HEK293 (cell line): Measurements from ENCODE around the gene B3GLCT.

ENCODE experiments used
- CTCF ChIA-PET: fragments of 350-600 bp; formaldehyde crosslinking; extraction: SDS; loops from one replicate; lab custom pipeline; 2021; ENCODE audit warnings: antibody characterized with exemption; lab: Yijun Ruan, JAX
- POLR2A ChIA-PET: fragments of 300-600 bp; formaldehyde crosslinking; extraction: SDS; loops from one replicate; lab custom pipeline; 2020; ENCODE audit warnings: antibody characterized with exemption, inconsistent platforms; lab: Yijun Ruan, JAX
- H3K27ac ChIP-seq: fragments of 200-500 bp; sonication (Bioruptor generic); 2 replicates; pipeline ENCODE4 v1.5.1; 2014; ENCODE audit warnings: low read depth, low read length, control low read depth, inconsistent platforms; ENCODE audit errors: extremely low read depth
- H3K36me3 ChIP-seq, 2 experiments: fragments of 200-500 bp in 1 of 2; sonication (Bioruptor generic) in 1 of 2; 1 replicate in 1 of 2; 2 replicates in 1 of 2; pipeline ENCODE4 v1.5.1; 2014 to 2017; ENCODE audit warnings: inconsistent platforms in 2 of 2, low read length in 2 of 2; ENCODE audit not compliant: control insufficient read depth in 2 of 2, insufficient read depth in 1 of 2
- H3K4me1 ChIP-seq: fragments of 200-500 bp; sonication (Bioruptor generic); 2 replicates; pipeline ENCODE4 v1.5.1; 2014; ENCODE audit warnings: mild to moderate bottlenecking, low read length, inconsistent platforms; ENCODE audit not compliant: control insufficient read depth, insufficient read depth
- H3K4me3 ChIP-seq: 2 replicates; pipeline ENCODE4 v1.5.1; 2011; ENCODE audit warnings: low read depth, mild to moderate bottlenecking, control low read depth, low read length, moderate library complexity
- H3K9me3 ChIP-seq: fragments of 200-500 bp; sonication (Bioruptor generic); 2 replicates; pipeline ENCODE4 v1.5.1; 2014; ENCODE audit warnings: low read depth, low read length, inconsistent platforms; ENCODE audit not compliant: control insufficient read depth, insufficient read depth
- GLI4 ChIP-seq: fragments of 450-650 bp; formaldehyde crosslinking; IDR thresholded peaks from 2 replicates; pipeline ENCODE4 v1.5.1; 2016; ENCODE audit warnings: missing biosample characterization, missing genetic modification characterization
- IKZF3 ChIP-seq: fragments of 450-650 bp; IDR thresholded peaks from 2 replicates; pipeline ENCODE4 v1.5.0; 2018; ENCODE audit warnings: missing biosample characterization, mild to moderate bottlenecking, missing genetic modification characterization, moderate library complexity
- PRDM1 ChIP-seq: fragments of 450-650 bp; formaldehyde crosslinking; IDR thresholded peaks from 2 replicates; pipeline ENCODE4; 2016; ENCODE audit warnings: missing biosample characterization, missing genetic modification characterization
- SP3 ChIP-seq: fragments of 450-650 bp; formaldehyde crosslinking; IDR thresholded peaks from 2 replicates; pipeline ENCODE4 v1.5.1; 2016; ENCODE audit warnings: missing biosample characterization, missing genetic modification characterization
- SP7 ChIP-seq: fragments of 450-650 bp; formaldehyde crosslinking; IDR thresholded peaks from 2 replicates; pipeline ENCODE4 v1.5.1; 2016; ENCODE audit warnings: missing biosample characterization, missing genetic modification characterization
- TRIM28 ChIP-seq: IDR thresholded peaks from 2 replicates; pipeline ENCODE4 v1.6.1; 2011; ENCODE audit warnings: low read length, control low read depth, borderline replicate concordance
- WT1 ChIP-seq: fragments of 450-650 bp; formaldehyde crosslinking; IDR thresholded peaks from 2 replicates; pipeline ENCODE4 v1.5.1; 2016; ENCODE audit warnings: missing biosample characterization, missing genetic modification characterization
- ZNF10 ChIP-seq: fragments of 450-650 bp; formaldehyde crosslinking; IDR thresholded peaks from 2 replicates; pipeline ENCODE4 v1.5.1; 2017; ENCODE audit warnings: missing biosample characterization, missing genetic modification characterization
- ZNF37A ChIP-seq: fragments of 450-650 bp; IDR thresholded peaks from 2 replicates; pipeline ENCODE4 v1.5.1; 2018; ENCODE audit warnings: missing biosample characterization, missing genetic modification characterization
- ZNF404 ChIP-seq: fragments of 450-650 bp; formaldehyde crosslinking; IDR thresholded peaks from 2 replicates; pipeline ENCODE4 v1.5.1; 2017; ENCODE audit warnings: missing biosample characterization, missing genetic modification characterization
- ZNF473 ChIP-seq: fragments of 450-650 bp; formaldehyde crosslinking; IDR thresholded peaks from 2 replicates; pipeline ENCODE4 v1.5.1; 2017; ENCODE audit warnings: missing biosample characterization, missing genetic modification characterization
- ZNF558 ChIP-seq: fragments of 450-650 bp; formaldehyde crosslinking; IDR thresholded peaks from 2 replicates; pipeline ENCODE4 v1.5.1; 2016; ENCODE audit warnings: missing biosample characterization, missing genetic modification characterization
- ZNF561 ChIP-seq: fragments of 450-650 bp; IDR thresholded peaks from 2 replicates; pipeline ENCODE4 v1.5.1; 2018; ENCODE audit warnings: missing biosample characterization, missing genetic modification characterization, borderline replicate concordance
- ZNF621 ChIP-seq: fragments of 450-650 bp; formaldehyde crosslinking; IDR thresholded peaks from 2 replicates; pipeline ENCODE4 v1.5.1; 2017; ENCODE audit warnings: missing biosample characterization, missing genetic modification characterization
- ZNF629 ChIP-seq: fragments of 450-650 bp; formaldehyde crosslinking; IDR thresholded peaks from 2 replicates; pipeline ENCODE4 v1.5.1; 2017; ENCODE audit warnings: missing biosample characterization, missing genetic modification characterization
- ZNF660 ChIP-seq: fragments of 450-650 bp; IDR thresholded peaks from 2 replicates; pipeline ENCODE4 v1.5.1; 2018; ENCODE audit warnings: missing biosample characterization, mild to moderate bottlenecking, missing genetic modification characterization
- ZNF664 ChIP-seq: fragments of 450-650 bp; formaldehyde crosslinking; IDR thresholded peaks from 2 replicates; pipeline ENCODE4 v1.5.1; 2016; ENCODE audit warnings: missing biosample characterization, missing genetic modification characterization
- ZNF701 ChIP-seq: fragments of 450-650 bp; formaldehyde crosslinking; IDR thresholded peaks from 2 replicates; pipeline ENCODE4 v1.5.1; 2016; ENCODE audit warnings: missing biosample characterization, missing genetic modification characterization
- ZNF76 ChIP-seq: fragments of 450-650 bp; formaldehyde crosslinking; IDR thresholded peaks from 2 replicates; pipeline ENCODE4; 2016; ENCODE audit warnings: low read depth, missing biosample characterization, missing genetic modification characterization, borderline replicate concordance
- ZNF768 ChIP-seq: fragments of 450-650 bp; formaldehyde crosslinking; IDR thresholded peaks from 2 replicates; pipeline ENCODE4 v1.5.1; 2018; ENCODE audit warnings: missing biosample characterization, mild to moderate bottlenecking, missing genetic modification characterization
- ZNF843 ChIP-seq: fragments of 450-650 bp; formaldehyde crosslinking; IDR thresholded peaks from 2 replicates; pipeline ENCODE4 v1.5.1; 2016; ENCODE audit warnings: missing biosample characterization, missing genetic modification characterization
- TF ChIP-seq, protein P1 (sequence below): fragments of 450-650 bp; formaldehyde crosslinking; IDR thresholded peaks from 2 replicates; pipeline ENCODE4 v1.5.1; 2016; ENCODE audit warnings: missing biosample characterization, missing genetic modification characterization
- TF ChIP-seq, protein P2 (sequence below): fragments of 450-650 bp; formaldehyde crosslinking; IDR thresholded peaks from 2 replicates; pipeline ENCODE4 v1.5.1; 2016; ENCODE audit warnings: missing biosample characterization, missing genetic modification characterization, low read depth
- TF ChIP-seq, protein P3 (sequence below): fragments of 450-650 bp; formaldehyde crosslinking; conservative IDR thresholded peaks from 2 replicates; pipeline ENCODE4 v1.5.1; 2016; ENCODE audit warnings: low read depth, missing biosample characterization, missing genetic modification characterization
- TF ChIP-seq, protein P4 (sequence below): fragments of 450-650 bp; formaldehyde crosslinking; IDR thresholded peaks from 2 replicates; pipeline ENCODE4 v1.5.1; 2017; ENCODE audit warnings: missing biosample characterization, missing genetic modification characterization
- TF ChIP-seq, protein P5 (sequence below): fragments of 450-650 bp; formaldehyde crosslinking; IDR thresholded peaks from 2 replicates; pipeline ENCODE4 v1.5.1; 2017; ENCODE audit warnings: missing biosample characterization, missing genetic modification characterization
- TF ChIP-seq, protein P6 (sequence below): fragments of 450-650 bp; IDR thresholded peaks from 2 replicates; pipeline ENCODE4 v1.5.1; 2018; ENCODE audit warnings: missing biosample characterization, mild to moderate bottlenecking, missing genetic modification characterization

Gene B3GLCT

DNA sequence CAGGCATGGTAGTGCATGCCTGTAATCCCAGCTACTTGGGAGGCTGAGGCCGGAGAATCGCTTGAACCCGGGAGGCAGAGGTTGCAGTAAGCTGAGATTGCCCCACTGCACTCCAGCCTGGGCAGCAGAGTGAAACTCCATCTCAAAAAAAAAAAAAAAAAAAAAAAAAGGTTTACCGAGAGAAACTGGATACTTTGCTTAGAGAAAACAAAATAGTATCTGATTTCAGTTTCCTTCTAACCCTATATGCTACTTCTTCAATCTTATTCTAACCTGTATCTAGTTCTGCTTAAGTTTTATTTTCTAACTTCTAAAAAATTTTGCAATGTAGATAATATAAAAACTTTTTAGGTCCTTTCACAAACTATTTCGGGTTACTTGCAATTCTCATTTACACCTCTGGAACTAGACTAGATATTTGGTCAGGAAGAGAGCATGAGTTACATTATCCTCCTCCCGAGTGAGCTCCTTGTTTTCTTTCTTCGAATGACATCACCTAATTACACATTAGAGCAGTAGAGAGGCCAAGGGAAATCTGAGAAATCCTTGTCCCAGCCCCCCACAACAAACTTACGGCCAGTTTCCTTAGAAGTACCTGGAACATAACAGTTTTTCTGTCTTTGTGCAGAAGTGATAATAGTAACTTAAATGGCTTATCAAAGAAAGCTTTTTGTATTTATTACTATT, 128.9 kb downstream of the B3GLCT start:
- no peak overlapping the region for H3K4me3 ChIP-seq
- H3K36me3 ChIP-seq: peaks cover 0 to 3% of the 10 kb centered on the region in 2 experiments; a peak in 1 of 3 replicates
- H3K9me3 ChIP-seq: no peaks in the 10 kb centered on the region
- ChIA-PET POLR2A (interaction anchor here (0.7 kb wide), 1 partner anchor 18 kb away, joined by 5 read pairs; no protein-coding TSS in a partner anchor), CTCF (no interaction called here)
- peaks cover 3% of the 10 kb centered on the region; the same call in 1 of the 2 replicates for H3K4me1 ChIP-seq
- no peak overlapping the region for H3K27ac ChIP-seq
- TF ChIP-seq ZNF660 (tag by site-specific recombination) (0 out of 2 replicates have a peak, but pooled peaks have one; percentile 36), GLI4 (tag by site-specific recombination) (no peak), ZNF701 (tag by site-specific recombination) (no peak), ZNF843 (tag by site-specific recombination) (0 out of 2 replicates have a peak, but pooled peaks have one; percentile 29), SP7 (tag by site-specific recombination) (peak; percentile 77), IKZF3 (peak; percentile 58; the same call in 1 of the 2 replicates), ZNF558 (tag by site-specific recombination) (no peak), ZNF664 (0 out of 2 replicates have a peak, but pooled peaks have one; percentile 7), PRDM1 (tag by site-specific recombination) (peak; percentile 28; the same call in 1 of the 2 replicates), TRIM28 (peak; percentile 16; the same call in 1 of the 2 replicates), ZNF768 (tag by site-specific recombination) (no peak), ZNF76 (no peak), ZNF473 (tag by site-specific recombination) (no peak), ZNF404 (tag by site-specific recombination) (no peak), SP3 (tag by site-specific recombination) (no peak), ZNF629 (tag by site-specific recombination) (peak; percentile 58), ZNF561 (tag by site-specific recombination) (no peak), ZNF37A (tag by site-specific recombination) (no peak), ZNF10 (tag by site-specific recombination) (0 out of 2 replicates have a peak, but pooled peaks have one; percentile 14), WT1 (tag by site-specific recombination) (0 out of 2 replicates have a peak, but pooled peaks have one; percentile 18), ZNF621 (tag by site-specific recombination) (no peak)
- TF ChIP-seq, protein P1, sequence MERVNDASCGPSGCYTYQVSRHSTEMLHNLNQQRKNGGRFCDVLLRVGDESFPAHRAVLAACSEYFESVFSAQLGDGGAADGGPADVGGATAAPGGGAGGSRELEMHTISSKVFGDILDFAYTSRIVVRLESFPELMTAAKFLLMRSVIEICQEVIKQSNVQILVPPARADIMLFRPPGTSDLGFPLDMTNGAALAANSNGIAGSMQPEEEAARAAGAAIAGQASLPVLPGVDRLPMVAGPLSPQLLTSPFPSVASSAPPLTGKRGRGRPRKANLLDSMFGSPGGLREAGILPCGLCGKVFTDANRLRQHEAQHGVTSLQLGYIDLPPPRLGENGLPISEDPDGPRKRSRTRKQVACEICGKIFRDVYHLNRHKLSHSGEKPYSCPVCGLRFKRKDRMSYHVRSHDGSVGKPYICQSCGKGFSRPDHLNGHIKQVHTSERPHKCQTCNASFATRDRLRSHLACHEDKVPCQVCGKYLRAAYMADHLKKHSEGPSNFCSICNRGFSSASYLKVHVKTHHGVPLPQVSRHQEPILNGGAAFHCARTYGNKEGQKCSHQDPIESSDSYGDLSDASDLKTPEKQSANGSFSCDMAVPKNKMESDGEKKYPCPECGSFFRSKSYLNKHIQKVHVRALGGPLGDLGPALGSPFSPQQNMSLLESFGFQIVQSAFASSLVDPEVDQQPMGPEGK (tag by site-specific recombination): peak; percentile 57; the same call in 1 of the 2 replicates
- TF ChIP-seq, protein P2, sequence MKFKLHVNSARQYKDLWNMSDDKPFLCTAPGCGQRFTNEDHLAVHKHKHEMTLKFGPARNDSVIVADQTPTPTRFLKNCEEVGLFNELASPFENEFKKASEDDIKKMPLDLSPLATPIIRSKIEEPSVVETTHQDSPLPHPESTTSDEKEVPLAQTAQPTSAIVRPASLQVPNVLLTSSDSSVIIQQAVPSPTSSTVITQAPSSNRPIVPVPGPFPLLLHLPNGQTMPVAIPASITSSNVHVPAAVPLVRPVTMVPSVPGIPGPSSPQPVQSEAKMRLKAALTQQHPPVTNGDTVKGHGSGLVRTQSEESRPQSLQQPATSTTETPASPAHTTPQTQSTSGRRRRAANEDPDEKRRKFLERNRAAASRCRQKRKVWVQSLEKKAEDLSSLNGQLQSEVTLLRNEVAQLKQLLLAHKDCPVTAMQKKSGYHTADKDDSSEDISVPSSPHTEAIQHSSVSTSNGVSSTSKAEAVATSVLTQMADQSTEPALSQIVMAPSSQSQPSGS (tag by site-specific recombination): peak; percentile 91
- TF ChIP-seq, protein P3, sequence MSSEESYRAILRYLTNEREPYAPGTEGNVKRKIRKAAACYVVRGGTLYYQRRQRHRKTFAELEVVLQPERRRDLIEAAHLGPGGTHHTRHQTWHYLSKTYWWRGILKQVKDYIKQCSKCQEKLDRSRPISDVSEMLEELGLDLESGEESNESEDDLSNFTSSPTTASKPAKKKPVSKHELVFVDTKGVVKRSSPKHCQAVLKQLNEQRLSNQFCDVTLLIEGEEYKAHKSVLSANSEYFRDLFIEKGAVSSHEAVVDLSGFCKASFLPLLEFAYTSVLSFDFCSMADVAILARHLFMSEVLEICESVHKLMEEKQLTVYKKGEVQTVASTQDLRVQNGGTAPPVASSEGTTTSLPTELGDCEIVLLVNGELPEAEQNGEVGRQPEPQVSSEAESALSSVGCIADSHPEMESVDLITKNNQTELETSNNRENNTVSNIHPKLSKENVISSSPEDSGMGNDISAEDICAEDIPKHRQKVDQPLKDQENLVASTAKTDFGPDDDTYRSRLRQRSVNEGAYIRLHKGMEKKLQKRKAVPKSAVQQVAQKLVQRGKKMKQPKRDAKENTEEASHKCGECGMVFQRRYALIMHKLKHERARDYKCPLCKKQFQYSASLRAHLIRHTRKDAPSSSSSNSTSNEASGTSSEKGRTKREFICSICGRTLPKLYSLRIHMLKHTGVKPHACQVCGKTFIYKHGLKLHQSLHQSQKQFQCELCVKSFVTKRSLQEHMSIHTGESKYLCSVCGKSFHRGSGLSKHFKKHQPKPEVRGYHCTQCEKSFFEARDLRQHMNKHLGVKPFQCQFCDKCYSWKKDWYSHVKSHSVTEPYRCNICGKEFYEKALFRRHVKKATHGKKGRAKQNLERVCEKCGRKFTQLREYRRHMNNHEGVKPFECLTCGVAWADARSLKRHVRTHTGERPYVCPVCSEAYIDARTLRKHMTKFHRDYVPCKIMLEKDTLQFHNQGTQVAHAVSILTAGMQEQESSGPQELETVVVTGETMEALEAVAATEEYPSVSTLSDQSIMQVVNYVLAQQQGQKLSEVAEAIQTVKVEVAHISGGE (tag by site-specific recombination): no peak
- TF ChIP-seq, protein P4, sequence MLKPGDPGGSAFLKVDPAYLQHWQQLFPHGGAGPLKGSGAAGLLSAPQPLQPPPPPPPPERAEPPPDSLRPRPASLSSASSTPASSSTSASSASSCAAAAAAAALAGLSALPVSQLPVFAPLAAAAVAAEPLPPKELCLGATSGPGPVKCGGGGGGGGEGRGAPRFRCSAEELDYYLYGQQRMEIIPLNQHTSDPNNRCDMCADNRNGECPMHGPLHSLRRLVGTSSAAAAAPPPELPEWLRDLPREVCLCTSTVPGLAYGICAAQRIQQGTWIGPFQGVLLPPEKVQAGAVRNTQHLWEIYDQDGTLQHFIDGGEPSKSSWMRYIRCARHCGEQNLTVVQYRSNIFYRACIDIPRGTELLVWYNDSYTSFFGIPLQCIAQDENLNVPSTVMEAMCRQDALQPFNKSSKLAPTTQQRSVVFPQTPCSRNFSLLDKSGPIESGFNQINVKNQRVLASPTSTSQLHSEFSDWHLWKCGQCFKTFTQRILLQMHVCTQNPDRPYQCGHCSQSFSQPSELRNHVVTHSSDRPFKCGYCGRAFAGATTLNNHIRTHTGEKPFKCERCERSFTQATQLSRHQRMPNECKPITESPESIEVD: 0 out of 2 replicates have a peak, but pooled peaks have one; percentile 52
- TF ChIP-seq, protein P5, sequence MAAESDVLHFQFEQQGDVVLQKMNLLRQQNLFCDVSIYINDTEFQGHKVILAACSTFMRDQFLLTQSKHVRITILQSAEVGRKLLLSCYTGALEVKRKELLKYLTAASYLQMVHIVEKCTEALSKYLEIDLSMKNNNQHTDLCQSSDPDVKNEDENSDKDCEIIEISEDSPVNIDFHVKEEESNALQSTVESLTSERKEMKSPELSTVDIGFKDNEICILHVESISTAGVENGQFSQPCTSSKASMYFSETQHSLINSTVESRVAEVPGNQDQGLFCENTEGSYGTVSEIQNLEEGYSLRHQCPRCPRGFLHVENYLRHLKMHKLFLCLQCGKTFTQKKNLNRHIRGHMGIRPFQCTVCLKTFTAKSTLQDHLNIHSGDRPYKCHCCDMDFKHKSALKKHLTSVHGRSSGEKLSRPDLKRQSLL (tag by site-specific recombination): no peak
- TF ChIP-seq, protein P6, sequence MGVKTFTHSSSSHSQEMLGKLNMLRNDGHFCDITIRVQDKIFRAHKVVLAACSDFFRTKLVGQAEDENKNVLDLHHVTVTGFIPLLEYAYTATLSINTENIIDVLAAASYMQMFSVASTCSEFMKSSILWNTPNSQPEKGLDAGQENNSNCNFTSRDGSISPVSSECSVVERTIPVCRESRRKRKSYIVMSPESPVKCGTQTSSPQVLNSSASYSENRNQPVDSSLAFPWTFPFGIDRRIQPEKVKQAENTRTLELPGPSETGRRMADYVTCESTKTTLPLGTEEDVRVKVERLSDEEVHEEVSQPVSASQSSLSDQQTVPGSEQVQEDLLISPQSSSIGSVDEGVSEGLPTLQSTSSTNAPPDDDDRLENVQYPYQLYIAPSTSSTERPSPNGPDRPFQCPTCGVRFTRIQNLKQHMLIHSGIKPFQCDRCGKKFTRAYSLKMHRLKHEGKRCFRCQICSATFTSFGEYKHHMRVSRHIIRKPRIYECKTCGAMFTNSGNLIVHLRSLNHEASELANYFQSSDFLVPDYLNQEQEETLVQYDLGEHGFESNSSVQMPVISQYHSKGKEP: no peak
